ENCODE measurements around the gene GAS7. TPM values are rescaled to one million over a fixed set of nuclear protein-coding genes. Genes with fewer than 3 reads are reported as not detected.

GAS7 gene
- total and polyA plus RNA-seq, 2 donors (not counting 1 experiment from before 2014, with no cell fraction given), result 3.4 to 13.6 TPM

GRCh38 chr17:9969301-9969935 lies 229.0 kb downstream of the GAS7 start:
- H3K27ac Mint-ChIP-seq, result no peak overlapping the region
- Histone ChIP-seq H3K79me2 (ENCODE audit: control insufficient read depth, insufficient read depth, low read length) (no peaks in the 10 kb centered on the region), H3K9me3 (ENCODE audit: control extremely low read depth in 1 of 3, control insufficient read depth in 2 of 3, insufficient read depth in 1 of 3, low read length in 2 of 3) (no peaks in the 10 kb centered on the region), H4K20me1 (ENCODE audit: control insufficient read depth, insufficient read depth, low read length, poor library complexity, severe bottlenecking) (no peaks in the 10 kb centered on the region), H3K27me3 (replicated peaks in 1 of 4; ENCODE audit: control extremely low read depth in 1 of 4, control insufficient read depth in 3 of 4, insufficient read depth in 4 of 4, low read length in 3 of 4) (no peaks in the 10 kb centered on the region), H3K9ac (ENCODE audit: low read length) (no peak overlapping the region), H3K4me2 (replicated peaks; ENCODE audit: low read depth, low read length, poor library complexity, severe bottlenecking) (no peak overlapping the region), H3K27ac (ENCODE audit: low read length in 2 of 2) (no peak overlapping the region), H3K4me3 (ENCODE audit: control extremely low read depth in 1 of 5, extremely low read depth in 1 of 5, insufficient read depth in 1 of 5, low read depth in 2 of 5, low read length in 4 of 5) (no peak overlapping the region), H3K4me1 (ENCODE audit: control insufficient read depth in 2 of 2, insufficient read depth in 2 of 2, low read length in 2 of 2) (no peaks in the 10 kb centered on the region), H3K36me3 (replicated peaks in 1 of 2; ENCODE audit: control extremely low read depth in 1 of 2, control insufficient read depth in 1 of 2, extremely low read depth in 1 of 2, insufficient read depth in 2 of 2, low read length in 1 of 2) (no peaks in the 10 kb centered on the region), H2AFZ (ENCODE audit: insufficient read depth, low read depth, low read length, poor library complexity, severe bottlenecking) (no peak overlapping the region)
- ATAC-seq (ENCODE audit: low read depth) (no peak), DNase-seq (no peak)
- no peak for TF ChIP-seq CTCF (IDR thresholded peaks at IDR 0.05)
- no peak for TF ChIP-seq EZH2 (IDR thresholded peaks at IDR 0.05; ENCODE audit: borderline replicate concordance, insufficient read depth, low read depth, low read length, poor library complexity, severe bottlenecking)
- CTCF ChIA-PET, result interaction anchor here (1.3 to 4.9 kb wide), 4 partner anchors 11 to 648 kb away, joined by 3 to 89 read pairs (median 4); no protein-coding TSS in a partner anchor
- 87% methylated on average over 10 of the region's 13 CpGs for WGBS (ENCODE audit: insufficient coverage)
- H3K4me1 Mint-ChIP-seq, result peaks cover 5% of the 10 kb centered on the region
- no peak overlapping the region for H3K4me3 Mint-ChIP-seq
- no peaks in the 10 kb centered on the region for H3K27me3 Mint-ChIP-seq
- H3K9me3 Mint-ChIP-seq (ENCODE audit: insufficient read depth), result no peaks in the 10 kb centered on the region
- intact Hi-C loops (cut with micrococcal nuclease), result no loop called here
- POLR2A ChIA-PET, result no interaction called here

GRCh38 chr17:9968881-9969280 lies 229.5 kb downstream of the GAS7 start:
- Histone ChIP-seq H4K20me1 (ENCODE audit: control insufficient read depth, insufficient read depth, low read length, poor library complexity, severe bottlenecking) (no peaks in the 10 kb centered on the region), H3K4me2 (replicated peaks; ENCODE audit: low read depth, low read length, poor library complexity, severe bottlenecking) (no peak overlapping the region), H3K79me2 (ENCODE audit: control insufficient read depth, insufficient read depth, low read length) (no peaks in the 10 kb centered on the region), H3K4me3 (ENCODE audit: control extremely low read depth in 1 of 5, extremely low read depth in 1 of 5, insufficient read depth in 1 of 5, low read depth in 2 of 5, low read length in 4 of 5) (no peak overlapping the region), H3K9me3 (ENCODE audit: control extremely low read depth in 1 of 3, control insufficient read depth in 2 of 3, insufficient read depth in 1 of 3, low read length in 2 of 3) (no peaks in the 10 kb centered on the region), H3K4me1 (ENCODE audit: control insufficient read depth in 2 of 2, insufficient read depth in 2 of 2, low read length in 2 of 2) (no peaks in the 10 kb centered on the region), H2AFZ (ENCODE audit: insufficient read depth, low read depth, low read length, poor library complexity, severe bottlenecking) (no peak overlapping the region), H3K36me3 (replicated peaks in 1 of 2; ENCODE audit: control extremely low read depth in 1 of 2, control insufficient read depth in 1 of 2, extremely low read depth in 1 of 2, insufficient read depth in 2 of 2, low read length in 1 of 2) (no peaks in the 10 kb centered on the region), H3K27ac (ENCODE audit: low read length in 2 of 2) (no peak overlapping the region), H3K9ac (ENCODE audit: low read length) (no peak overlapping the region), H3K27me3 (replicated peaks in 1 of 4; ENCODE audit: control extremely low read depth in 1 of 4, control insufficient read depth in 3 of 4, insufficient read depth in 4 of 4, low read length in 3 of 4) (no peaks in the 10 kb centered on the region)
- H3K27me3 Mint-ChIP-seq, result no peaks in the 10 kb centered on the region
- DNase-seq, result no peak
- intact Hi-C loops (cut with micrococcal nuclease), result no loop called here
- ChIA-PET POLR2A (no interaction called here), CTCF (interaction anchor here (1.1 to 4.9 kb wide), 7 partner anchors 8 to 649 kb away, joined by 3 to 89 read pairs (median 4); no protein-coding TSS in a partner anchor)
- H3K4me1 Mint-ChIP-seq, result peaks cover 5% of the 10 kb centered on the region
- no peak overlapping the region for H3K4me3 Mint-ChIP-seq
- TF ChIP-seq CTCF (IDR thresholded peaks at IDR 0.05) (no peak), EZH2 (IDR thresholded peaks at IDR 0.05; ENCODE audit: borderline replicate concordance, insufficient read depth, low read depth, low read length, poor library complexity, severe bottlenecking) (no peak)
- H3K9me3 Mint-ChIP-seq (ENCODE audit: insufficient read depth), result no peaks in the 10 kb centered on the region
- no peak overlapping the region for H3K27ac Mint-ChIP-seq
- no peak for ATAC-seq (ENCODE audit: low read depth)
- 100% methylated on average over 2 of the region's 5 CpGs for WGBS (ENCODE audit: insufficient coverage)

All from B cell (primary cell).